ENCODE data around the gene MAP6.
A peak's percentile ranks its signal among the peaks of the same experiment; 100 is the strongest.
"Not testable (repeated sequence)": the region's sequence is repeated elsewhere in the genome, so short reads cannot be mapped to it uniquely, and the experiment has no call there.

Gene MAP6

DNA sequence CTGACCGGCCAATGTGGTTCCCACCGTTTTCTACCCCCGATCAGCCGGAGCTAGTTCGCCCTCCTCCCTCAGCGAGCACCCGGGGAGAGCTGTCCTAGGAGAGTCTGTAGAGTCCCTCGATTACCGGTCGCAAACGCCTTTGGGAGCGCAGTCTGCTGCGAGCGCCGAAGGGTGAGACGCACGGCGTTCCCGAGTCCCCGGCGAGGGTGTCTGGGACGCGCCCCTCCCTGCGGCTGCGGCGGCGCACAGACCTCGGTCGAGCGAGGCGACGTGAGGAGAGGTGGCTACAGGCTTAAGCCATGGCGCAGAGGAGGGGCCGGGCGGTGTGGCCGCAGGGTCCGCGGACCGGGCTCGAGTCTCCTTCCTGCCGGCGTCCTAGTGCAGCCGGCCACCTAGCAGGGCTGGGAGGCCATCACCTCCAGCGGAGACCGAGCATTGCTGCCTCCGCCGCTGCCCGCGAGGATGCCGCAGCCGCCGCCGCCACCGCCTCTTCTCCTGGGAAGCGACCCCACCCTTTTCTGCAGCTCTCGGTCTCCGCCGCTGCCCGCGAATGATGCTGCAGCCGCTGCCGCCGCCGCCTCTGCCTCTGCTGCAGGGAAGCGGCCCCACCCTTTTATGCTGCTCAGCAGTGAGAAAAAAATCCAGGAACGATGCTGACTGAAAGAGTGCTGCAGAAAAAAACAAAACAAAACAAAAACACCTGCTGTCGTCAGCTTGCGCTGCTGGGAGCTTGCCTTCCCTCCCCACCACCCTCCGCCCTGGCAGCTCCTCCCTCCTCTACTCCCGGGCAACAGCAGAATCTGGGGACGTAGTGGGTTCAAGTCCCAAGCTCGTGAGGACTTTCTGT is at the start of gene MAP6:
TSS of gene MAP6 (minus strand) at position 588 of the 847 bp plus-strand sequence. CDS start 669 bp downstream, outside the sequence.
- DNase-seq = peak; percentile 14 to 33

DNA sequence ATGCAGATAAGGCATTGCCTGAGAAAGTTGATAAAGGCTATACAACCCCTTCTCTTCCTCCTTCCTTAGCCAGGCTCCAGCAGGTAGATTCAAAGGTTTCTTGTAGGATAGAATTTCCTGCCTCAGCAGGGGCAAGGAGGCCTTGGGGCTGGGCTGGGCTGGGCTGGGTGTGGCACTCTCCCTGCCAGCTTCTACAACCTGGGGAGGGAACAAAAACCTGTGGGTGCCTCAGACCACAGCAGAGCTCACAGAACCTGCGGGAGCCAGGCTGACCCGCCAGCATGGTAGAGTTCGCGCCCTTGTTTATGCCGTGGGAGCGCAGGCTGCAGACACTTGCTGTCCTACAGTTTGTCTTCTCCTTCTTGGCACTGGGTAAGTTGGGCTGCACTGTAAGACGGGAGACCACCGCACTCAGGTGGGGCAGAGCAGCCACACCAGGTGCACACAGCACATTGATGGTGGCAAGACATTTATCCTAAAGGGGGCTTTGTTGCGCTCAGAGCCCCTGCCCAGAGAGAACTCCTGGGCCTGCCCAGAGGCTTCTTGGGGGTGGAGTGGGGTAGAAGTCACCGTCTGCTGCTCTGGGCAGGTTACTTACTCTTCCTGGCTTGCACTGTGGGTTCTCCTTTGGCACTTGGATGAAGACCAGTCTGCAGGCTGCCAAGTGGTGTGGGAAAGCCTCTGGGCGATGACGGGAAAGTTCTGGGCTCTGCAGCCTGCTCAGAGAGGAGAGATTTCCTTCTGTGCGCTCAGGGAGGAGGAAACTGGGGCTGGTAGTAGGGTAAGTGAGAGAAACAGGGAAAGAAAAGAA is 49.0 kb upstream of the MAP6 start, which contains the start of gene MOGAT2:
TSS of gene MOGAT2 (plus strand) at position 231 of the 811 bp plus-strand sequence. CDS start at position 282, 51 bp downstream.
- no peak for DNase-seq

DNA sequence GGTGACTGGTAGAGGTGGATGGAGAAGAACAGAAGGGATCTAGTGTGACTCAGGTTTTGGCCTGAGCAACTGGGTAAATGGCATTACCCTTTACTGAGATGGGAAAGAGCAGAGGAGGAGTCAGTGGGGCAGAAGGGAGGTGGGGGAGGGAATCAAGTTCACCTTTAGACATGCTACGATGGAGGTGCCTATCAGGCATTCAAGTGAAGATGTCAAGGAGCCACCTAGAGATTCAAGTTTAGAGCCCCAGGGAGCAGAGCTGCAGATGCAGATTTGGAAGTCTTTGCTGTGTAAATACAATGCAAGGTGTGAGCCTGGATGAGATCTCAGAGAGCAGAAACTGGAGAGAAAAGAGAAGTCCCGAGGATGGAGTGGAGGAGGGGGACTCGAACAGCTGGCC is 47.8 kb upstream of the MAP6 start:
- DNase-seq = no peak

DNA sequence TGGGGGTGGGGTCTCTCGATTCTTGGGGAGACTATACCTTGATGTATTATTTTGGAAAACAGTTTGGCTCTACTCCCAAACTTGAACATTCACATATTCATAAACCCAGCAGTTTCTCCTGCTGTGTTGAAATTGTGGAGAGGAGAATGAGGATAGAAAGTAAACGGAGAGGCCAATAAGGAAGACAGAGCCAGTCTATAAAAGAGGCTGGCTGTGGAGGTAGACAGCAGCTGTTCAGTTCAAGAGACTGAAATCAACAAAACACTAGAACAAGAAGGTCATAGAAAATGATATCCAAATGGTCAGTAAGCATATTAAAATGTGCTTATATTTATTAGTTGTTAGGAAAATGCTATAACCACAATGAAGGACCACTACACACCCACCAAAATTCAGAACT is 46.9 kb upstream of the MAP6 start:
- DNase-seq = no peak

DNA sequence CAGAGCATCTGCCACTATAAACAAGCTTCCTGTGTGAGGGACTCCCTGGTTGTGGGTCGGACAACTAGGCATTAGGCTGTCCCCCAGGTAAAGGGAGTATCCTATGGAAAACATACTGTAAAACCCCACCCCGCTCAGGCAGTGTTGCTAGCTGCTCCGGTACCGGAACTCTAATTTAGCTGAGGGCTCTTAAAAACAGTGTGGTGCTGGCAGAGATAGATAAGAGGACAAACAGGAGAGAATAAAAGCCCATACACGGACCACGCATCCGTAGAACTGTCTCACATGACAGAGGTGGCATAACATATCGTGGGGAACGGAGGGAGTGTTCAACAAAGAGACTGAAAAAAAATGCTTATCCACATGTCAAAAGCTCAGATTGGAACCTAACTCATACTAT is 45.4 kb upstream of the MAP6 start:
- DNase-seq = no peak

DNA sequence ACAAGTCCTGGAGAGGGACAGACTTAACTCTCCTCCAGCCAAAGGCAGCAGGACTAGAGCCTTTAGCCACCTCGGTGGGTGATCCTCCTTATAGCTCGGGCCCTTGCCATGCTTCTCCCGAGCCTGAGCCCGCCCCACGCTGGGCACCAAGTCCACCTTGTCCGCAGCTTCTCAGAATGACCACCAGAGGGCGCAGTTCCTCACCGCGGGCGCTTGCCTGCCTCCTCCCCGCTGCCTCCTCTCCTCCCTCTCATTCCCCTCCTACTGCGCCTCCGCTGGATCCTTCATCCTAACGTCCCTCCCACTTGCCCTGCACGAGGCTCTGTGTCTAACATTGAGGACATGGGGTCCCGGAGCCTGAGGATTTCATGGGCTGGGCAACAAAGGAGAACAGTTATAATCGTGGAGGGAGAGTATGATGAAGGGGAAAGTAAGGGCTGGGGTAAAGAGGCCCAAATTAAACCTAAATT is 37.5 kb upstream of the MAP6 start:
- peak; percentile 74 to 81 for DNase-seq

DNA sequence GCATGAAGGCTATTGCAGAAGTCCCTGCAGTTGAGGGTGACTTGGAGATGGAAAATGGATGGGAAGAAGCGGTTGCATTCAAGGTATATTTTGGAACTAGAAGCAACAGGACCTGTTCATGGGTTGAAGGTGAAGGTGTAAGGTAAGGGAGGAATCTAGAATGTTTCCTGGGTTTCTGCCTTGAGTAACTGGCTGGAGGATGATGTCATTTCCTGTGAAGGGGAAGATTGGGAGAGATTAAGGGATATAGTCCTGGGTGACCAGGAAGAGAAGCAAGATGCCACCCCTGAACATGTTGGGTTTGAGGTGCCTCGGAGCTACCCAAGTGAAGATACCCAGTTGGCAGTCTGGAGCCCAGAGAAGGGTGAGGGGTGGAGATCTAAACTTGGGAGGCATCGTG is 36.7 kb upstream of the MAP6 start:
- no peak for DNase-seq

DNA sequence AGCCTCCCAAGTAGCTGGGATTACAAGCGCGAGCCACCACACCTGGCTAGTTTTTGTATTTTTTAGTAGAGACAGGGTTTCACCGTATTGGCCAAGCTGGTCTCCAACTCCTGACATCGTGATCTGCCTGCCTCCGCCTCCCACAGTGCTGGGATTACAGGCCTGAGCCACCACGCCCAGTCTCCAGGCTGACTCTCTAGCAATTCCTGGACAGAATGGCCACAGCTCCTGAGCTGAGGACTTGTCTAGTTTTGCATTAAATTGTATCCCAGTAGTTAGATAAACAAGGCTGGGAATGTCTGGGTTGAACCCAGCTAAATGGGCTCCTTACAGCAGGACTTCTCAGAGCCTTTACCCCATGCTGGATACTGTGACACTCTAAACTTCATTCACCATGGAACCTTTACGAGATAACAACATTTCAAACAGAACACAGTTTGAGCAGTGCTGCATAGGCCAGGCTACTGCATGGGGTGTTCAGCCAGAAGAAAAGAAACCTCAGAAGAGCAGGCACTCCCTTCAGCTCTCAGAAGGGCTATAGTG is 34.9 kb upstream of the MAP6 start:
- no peak for DNase-seq

DNA sequence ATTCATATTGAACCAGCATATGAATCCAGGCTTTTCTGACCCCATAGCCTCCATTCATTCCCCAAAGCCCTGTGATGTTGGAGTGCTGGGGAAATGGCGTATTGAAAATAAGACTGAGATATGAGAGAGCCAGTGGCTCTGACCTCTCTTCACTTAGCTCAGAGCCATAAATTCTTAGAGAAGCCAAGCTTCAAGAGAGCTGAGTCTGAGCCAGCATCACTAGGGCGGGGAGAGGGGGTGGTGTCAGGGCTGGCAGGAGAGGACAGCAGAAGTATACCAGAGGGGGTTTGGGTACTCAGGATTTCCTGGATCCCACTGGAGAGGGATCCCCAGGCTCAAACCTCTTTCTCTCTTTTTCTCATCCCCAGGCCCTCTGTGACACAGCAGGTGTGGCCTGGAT is 32.1 kb upstream of the MAP6 start:
- no peak for DNase-seq

DNA sequence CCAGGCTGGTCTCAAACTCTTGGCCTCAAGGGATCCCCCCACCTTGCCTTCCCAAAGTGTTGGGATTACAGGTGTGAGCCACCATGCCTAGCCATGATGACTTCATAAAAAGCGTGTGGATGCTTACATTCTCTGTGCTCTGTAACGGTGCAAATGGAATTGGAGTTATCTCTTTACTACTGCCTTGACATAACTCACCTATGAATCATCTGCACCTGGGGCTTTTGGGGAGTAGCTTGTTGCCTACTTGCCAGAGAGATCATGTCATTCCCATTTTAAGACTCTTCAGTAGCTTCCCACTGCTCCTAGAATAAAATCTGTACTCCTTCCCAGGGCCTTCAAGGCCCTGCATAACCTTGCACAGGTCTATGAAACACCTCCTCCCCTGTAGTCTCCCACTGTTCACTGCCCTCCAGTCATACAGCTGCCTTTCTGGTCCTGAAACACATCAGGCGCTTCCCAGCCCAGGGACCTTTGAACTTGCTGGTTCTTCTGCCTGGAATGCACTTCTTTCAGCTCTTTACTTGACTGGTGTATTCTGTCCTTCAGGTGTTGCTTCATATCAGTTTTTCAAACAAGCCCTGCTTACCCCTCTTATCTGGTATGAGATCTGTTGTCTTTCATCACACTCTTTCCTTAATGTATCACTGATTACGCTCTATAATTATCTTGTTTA is 29.2 kb upstream of the MAP6 start:
- DNase-seq = no peak

DNA sequence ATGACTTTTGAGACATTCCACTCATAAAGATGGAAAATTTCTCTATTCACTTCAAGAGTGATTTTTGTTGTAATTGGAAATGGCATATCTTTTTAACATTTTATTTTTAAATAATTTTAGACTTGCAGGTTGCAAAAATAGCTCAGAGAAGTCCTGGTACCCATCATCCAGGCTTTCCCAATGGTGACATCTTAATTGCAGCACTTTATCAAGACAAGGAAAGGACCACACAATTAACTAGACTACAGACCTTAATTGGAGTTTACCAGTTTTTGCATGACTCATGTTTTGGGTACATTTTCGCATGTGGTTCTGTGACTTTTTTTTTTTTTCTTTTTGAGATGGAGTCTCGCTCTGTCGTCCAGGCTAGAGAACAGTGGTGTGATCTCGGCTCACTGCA is 23.0 kb upstream of the MAP6 start:
- DNase-seq = no peak

DNA sequence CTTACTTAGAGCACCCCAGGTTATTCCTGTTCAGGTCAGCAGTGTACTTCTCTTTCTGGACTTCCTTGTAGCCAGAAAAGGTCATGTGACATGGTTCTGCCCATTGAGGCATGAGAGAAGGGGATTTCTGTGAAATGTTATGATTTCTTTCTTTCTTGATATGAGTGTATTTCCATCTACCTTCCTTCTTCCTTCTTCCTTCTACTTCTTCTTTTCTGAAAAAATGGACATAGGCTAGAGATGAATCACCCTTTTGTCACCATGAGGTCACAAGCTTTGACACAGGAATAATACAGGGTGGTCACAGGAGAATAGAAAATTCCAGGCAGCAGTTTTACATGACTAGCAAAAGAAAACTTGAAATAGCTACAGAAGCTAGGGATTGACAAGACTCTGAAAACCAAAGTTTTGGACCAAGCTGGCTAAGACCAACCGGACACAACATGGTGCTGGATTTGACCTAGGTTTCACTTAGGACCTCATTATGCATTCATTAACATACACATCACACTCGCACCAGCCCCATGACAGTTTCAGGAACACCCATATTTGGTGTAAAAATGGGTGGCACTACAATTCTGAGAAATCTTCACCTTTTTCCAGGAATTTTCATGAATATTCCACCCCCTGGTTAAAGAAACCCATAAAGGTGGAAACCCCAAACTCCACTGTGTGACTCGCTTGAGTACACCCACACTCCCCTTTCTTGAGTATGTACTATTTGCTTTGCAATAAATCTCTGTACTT is 21.2 kb upstream of the MAP6 start:
- DNase-seq = no peak

DNA sequence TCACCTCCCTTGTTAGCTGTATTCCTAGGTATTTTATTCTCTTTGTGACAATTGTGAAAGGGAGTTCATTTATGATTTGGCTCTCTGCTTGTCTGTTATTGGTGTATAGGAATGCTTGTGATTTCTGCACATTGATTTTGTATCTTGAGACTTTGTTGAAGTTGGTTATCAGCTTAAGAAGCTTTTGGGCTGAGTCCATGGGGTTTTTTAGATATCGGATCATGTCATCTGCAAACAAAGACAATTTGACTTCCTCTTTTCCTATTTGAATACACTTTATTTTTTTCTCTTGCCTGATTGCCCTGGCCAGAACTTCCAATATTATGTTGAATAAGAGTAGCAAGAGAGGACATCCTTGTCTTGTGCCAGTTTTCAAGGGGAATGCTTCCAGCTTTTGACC is 15.0 kb upstream of the MAP6 start:
- DNase-seq = not testable (repeated sequence)

DNA sequence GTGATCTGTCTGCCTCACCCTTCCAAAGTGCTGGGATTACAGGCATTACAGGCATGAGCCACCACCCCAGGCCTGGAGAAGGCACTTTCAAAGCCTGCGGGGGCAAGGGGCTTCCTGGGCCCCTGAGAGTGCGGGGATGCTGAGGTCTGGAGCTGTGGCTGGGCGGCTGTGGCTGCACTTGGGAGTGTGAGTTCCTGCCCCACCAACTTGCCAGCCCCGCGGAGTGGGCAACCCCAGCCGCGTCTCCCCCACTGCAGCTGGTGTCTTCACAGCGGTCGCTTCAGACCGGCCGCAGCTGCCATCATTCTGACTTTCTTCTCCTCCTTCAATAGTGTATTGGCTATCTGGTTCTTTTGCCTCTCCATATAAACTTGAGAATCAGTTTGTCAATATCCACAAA is 10.7 kb upstream of the MAP6 start:
- no peak for DNase-seq

DNA sequence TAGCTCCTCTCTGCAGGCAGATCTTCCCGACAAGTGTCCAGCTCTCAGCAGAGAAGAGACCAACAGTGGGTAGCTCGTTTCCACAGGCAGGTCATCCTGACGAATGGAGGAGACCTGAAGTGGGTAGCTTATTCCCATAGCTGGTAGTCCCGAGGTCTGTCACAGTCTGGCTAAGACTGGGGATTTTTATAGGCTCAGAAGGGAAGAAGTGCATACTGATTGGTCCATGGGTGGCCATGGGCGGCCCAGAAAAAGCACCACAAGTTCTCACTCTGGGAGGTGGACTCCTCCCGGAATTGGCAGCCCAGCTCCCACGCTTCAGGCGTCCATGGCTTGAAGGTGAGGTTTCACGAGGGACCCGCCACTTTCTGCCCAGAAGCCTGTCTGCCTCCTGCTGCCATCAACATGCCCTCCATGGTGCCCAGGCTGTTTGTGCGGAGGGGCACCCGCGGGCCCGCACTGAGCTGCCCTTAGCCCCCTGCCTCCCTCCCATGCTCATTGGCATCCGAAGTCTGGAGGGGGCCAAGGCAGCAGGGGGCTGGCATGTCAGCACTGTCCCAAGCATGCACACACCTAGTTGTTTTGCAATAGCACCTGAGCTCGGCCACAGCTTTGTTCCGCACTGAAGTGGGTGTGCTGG is 9.9 kb upstream of the MAP6 start:
- no peak for DNase-seq

DNA sequence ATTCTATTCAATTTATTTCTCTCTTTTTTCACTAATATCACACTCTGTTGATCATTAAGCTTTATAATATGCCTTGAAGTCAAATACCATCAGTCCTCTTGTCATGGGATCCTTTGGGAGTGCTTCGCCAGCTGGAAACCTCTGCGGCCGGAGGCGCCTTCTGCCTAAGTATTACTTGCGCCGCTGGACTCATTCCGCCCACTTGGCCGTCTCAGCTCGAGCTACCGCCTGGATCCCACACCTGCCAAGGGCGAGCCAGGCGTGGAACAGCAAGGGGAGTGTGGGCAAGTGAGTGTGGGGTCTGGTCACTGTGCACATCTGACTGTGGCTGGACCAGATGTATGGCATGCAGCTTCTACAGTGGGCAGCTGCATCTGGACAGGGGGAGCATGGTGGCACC is 9.1 kb upstream of the MAP6 start:
- no peak for DNase-seq

DNA sequence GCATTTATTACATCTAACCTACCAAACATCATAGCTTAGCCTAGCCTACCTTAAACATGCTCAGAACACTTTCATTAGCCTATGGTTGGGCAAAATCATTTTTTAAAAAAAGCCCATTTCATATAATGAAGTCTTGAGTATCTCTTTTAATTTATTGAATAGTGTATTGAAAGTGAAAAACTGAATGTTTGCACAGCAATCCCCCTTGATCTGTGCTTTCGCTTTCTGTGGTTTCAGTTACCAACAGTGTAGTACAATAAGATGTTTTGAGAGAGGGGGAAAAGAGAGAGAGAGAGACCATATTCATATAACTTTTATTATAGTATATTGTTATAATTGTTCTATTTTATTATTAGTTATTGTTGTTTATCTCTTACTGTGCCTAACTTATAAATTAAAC is 8.4 kb upstream of the MAP6 start:
- DNase-seq = no peak

DNA sequence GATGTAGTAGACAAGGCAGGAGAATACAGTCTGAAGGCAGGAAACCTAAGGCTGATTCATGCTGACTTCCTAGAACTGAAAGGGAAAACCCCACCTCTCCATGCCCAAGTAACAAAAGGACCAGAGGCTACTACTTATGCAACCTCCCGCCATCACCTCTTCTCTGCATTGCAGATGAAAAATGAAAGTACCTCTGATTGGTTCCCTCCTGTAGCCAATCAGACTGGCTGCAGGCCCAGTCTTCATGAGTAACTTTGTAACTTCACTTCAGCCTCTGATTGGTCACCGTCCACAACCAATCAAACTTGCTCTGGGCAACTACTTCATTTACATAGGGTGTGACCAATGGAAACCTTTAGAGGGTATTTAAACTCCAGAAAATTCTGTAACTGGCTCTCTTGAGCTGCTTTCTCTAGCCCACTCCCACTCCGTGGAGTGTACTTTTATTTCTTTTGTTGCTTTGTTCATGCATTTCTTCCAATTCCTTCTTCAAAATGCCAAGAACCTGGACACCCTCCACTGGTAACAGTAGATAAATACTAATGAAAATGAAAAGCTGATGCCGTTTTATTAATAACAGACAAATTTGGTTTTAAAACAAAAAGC is 5.2 kb upstream of the MAP6 start:
- DNase-seq = no peak

DNA sequence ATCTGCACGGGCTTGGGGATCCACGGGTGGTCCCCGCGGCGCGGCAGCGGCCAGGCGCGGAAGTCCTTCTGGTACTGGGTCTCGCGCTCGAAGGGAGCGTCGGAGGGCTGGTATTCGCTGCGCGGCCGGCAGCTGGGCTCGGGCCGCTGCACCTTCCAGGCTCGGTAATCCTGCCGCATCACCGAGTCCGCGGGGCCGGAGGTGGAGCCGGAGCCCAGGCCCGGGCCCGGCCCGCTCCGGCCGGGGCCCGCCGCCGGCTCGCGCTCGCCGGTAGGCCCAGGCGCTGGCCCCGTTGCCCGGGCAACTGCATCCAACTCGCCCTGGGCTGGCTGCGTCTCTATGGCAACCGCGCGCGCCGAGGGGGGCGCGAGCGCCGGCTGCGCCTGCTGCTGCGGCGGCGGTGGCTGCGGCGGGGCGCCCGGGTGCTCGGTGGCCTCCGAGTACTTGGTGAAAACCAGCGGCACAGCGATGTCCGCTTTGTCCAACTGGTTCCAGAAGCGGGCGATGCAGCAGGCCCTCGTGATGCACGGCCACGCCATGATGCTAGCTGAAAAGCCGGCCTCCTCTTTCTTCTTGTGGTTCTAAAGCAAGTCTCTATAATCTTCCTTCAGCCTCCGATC is 897 bp downstream of the MAP6 start:
- peak; percentile 61 to 81 for DNase-seq

DNA sequence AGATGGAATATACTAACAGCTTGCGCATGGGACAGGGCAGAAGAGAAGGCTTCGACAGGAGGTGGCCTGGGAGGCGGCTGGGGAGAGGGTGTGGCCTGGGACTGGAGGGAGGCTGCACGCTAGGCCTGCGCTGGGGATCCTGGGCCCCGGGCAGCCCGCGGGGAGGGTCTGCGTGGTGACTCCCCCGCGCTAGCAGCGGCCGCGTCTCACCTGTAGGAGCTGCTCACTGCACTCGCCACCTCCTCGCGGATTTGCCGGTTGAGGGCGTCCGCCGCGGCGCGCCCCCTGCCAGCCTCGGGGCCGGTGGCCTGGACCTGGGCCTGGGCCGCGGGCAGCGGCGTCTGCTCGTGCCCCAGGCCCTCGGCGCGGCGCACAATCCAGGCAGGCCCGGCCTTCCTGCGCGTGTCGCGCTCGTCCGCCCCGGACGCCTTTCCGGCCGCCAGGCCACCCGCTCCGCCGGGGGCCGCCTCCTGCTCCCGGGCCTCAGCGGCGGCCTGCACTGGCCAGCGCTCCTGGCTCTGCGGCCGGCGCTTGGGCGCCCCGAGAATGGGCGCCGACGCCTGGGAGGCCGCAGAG is 1.5 kb downstream of the MAP6 start:
- peak; percentile 38 to 63 for DNase-seq
